ENCODE data around the gene NDUFS7.

The NDUFS7 gene

GRCh38 chr19:1383312-1384084 is at the start of gene NDUFS7:
TSS of gene NDUFS7 (plus strand) at chr19:1383907. CDS start at chr19:1383927, 20 bp downstream.
- peak; percentile 71 to 88 for DNase-seq

GRCh38 chr19:1336079-1336684 is 47.5 kb upstream of the NDUFS7 start:
- DNase-seq: no peak

GRCh38 chr19:1340681-1341469 is 42.8 kb upstream of the NDUFS7 start:
- no peak for DNase-seq

- no peak for DNase-seq
These were observed 40.7 kb upstream of the NDUFS7 start for GRCh38 chr19:1343041-1343440.

GRCh38 chr19:1349211-1349610 is 34.5 kb upstream of the NDUFS7 start:
- no peak for DNase-seq

- no peak for DNase-seq
These were observed 32.8 kb upstream of the NDUFS7 start for GRCh38 chr19:1350867-1351266.

GRCh38 chr19:1351381-1351851 is 32.3 kb upstream of the NDUFS7 start:
- no peak for DNase-seq

- DNase-seq: no peak
These were observed 30.6 kb upstream of the NDUFS7 start for GRCh38 chr19:1353144-1353543.

- DNase-seq: no peak
These were observed 28.6 kb upstream of the NDUFS7 start for GRCh38 chr19:1354970-1355567.

- DNase-seq: no peak
These were observed 27.9 kb upstream of the NDUFS7 start for GRCh38 chr19:1355568-1356507.

- no peak for DNase-seq
These were observed 27.2 kb upstream of the NDUFS7 start for GRCh38 chr19:1356508-1356865.

GRCh38 chr19:1357531-1358109 is 26.1 kb upstream of the NDUFS7 start:
- no peak for DNase-seq

- DNase-seq: no peak
These were observed 23.4 kb upstream of the NDUFS7 start for GRCh38 chr19:1360126-1360817.

- no peak for DNase-seq
These were observed 22.8 kb upstream of the NDUFS7 start for GRCh38 chr19:1360818-1361461.

- no peak for DNase-seq
These were observed 21.9 kb upstream of the NDUFS7 start for GRCh38 chr19:1361601-1362386.

GRCh38 chr19:1362387-1363257 is 21.1 kb upstream of the NDUFS7 start:
- no peak for DNase-seq

- DNase-seq: no peak
These were observed 20.1 kb upstream of the NDUFS7 start for GRCh38 chr19:1363599-1363998.

- DNase-seq: no peak
These were observed 19.5 kb upstream of the NDUFS7 start for GRCh38 chr19:1364070-1364704.
